Measurements from ENCODE around the gene CLCA2.

GRCh38 chr1:86394416-86394815 lies 29.6 kb upstream of the CLCA2 start:
- TF ChIP-seq EZH2 (IDR thresholded peaks at IDR 0.05) (no peak), POLR2AphosphoS5 (IDR thresholded peaks at IDR 0.05; ENCODE audit: borderline replicate concordance, low read depth, low read length) (no peak)

Measured in SK-N-MC (cell line).